K562 (cell line): Measurements from ENCODE around the gene PIGT. TPM values are rescaled to one million over a fixed set of nuclear protein-coding genes. Genes with fewer than 3 reads are reported as not detected.

Experiments
- ATF6 ChIP-seq: sonication (generic); formaldehyde crosslinking; IDR thresholded peaks from 2 replicates; pipeline ENCODE4 v1.4.0; 2020; ENCODE audit warnings: mild to moderate bottlenecking, missing genetic modification reagents
- CBX2 ChIP-seq: fragments of 200-600 bp; sonication (generic); IDR thresholded peaks from one replicate; pipeline ENCODE4 v1.6.1; 2012; ENCODE audit warnings: mild to moderate bottlenecking, low read length, inconsistent platforms; ENCODE audit not compliant: insufficient read depth, poor library complexity, severe bottlenecking
- CBX3 ChIP-seq, 2 experiments: IDR thresholded peaks; 1 replicate in 1 of 2; 2 replicates in 1 of 2; pipeline ENCODE4 v1.6.1; 2012; ENCODE audit warnings: inconsistent platforms in 2 of 2, low read length in 2 of 2, borderline replicate concordance in 1 of 2, control low read depth in 1 of 2
- MAFK ChIP-seq: IDR thresholded peaks from 2 replicates; pipeline ENCODE4 v1.6.1; 2011; ENCODE audit warnings: low read length, improper control_type of control experiment
- NR3C1 ChIP-seq: sonication (generic); formaldehyde crosslinking; IDR thresholded peaks from 2 replicates; pipeline ENCODE4 v1.8.1; 2022; ENCODE audit warnings: missing genetic modification reagents
- SIN3B ChIP-seq: fragments of 450-650 bp; IDR thresholded peaks from 2 replicates; pipeline ENCODE4 v1.6.1; 2017; ENCODE audit warnings: low read depth, mild to moderate bottlenecking, moderate library complexity
- SIX5 ChIP-seq, 2 experiments: IDR thresholded peaks; 2 replicates each; pipeline ENCODE4 v1.6.1; 2011; ENCODE audit warnings: low read length in 2 of 2, borderline replicate concordance in 1 of 2, low read depth in 1 of 2, mild to moderate bottlenecking in 1 of 2, moderate library complexity in 1 of 2; ENCODE audit not compliant: insufficient read depth in 1 of 2
- THAP12 ChIP-seq: fragments of 250-450 bp; sonication (Bioruptor Pico); IDR thresholded peaks from 2 replicates; pipeline ENCODE4 v1.9.0; 2021; ENCODE audit warnings: mild to moderate bottlenecking, inconsistent platforms
- XRCC4 ChIP-seq: IDR thresholded peaks from one replicate; pipeline ENCODE4 v1.6.1; 2011; ENCODE audit not compliant: insufficient read depth, insufficient read length; ENCODE audit errors: extremely low read depth
- ZBTB17 ChIP-seq: fragments of 450-650 bp; formaldehyde crosslinking; IDR thresholded peaks from 2 replicates; pipeline ENCODE4 v1.4.0; 2020; ENCODE audit warnings: mild to moderate bottlenecking
- ZNF143 ChIP-seq: sonication (generic); formaldehyde crosslinking; IDR thresholded peaks from 2 replicates; pipeline ENCODE4 v1.9.0; 2022; ENCODE audit warnings: mild to moderate bottlenecking, missing genetic modification reagents
- ZNF586 ChIP-seq: fragments of 450-650 bp; formaldehyde crosslinking; conservative IDR thresholded peaks from 2 replicates; pipeline ENCODE4 v1.4.0; 2020; ENCODE audit warnings: mild to moderate bottlenecking, moderate library complexity
- ZNF699 ChIP-seq: fragments of 250-450 bp; sonication (Bioruptor Pico); IDR thresholded peaks from 2 replicates; pipeline ENCODE4 v1.8.0; 2021; ENCODE audit warnings: mild to moderate bottlenecking, moderate library complexity; ENCODE audit not compliant: insufficient replicate concordance
- polyA plus RNA-seq, 8 experiments: library from polyadenylated mRNA; depleted of rRNA in 4 of 8; stranded (reverse) in 5 of 8; unstranded in 3 of 8; fragments of >200 nt; fragmentation: Nextera tagmentation in 2 of 8; fragmentation: Illumina TruSeq in 1 of 8; extraction: Ambion mirVana in 2 of 8; extraction: Trizol in 1 of 8; gene quantifications; 2 replicates each; pipeline versions ENCODE4 v1.2.1 to v1.2.3, GENCODE V29; 2011 to 2014; ENCODE audit warnings: inconsistent platforms in 1 of 8, missing spikeins in 1 of 8
- total RNA-seq, 7 experiments: library from RNA; depleted of rRNA in 6 of 7; stranded (reverse); fragments of >200 nt in 6 of 7; fragmentation: Illumina TruSeq in 2 of 7; extraction: Trizol in 2 of 7; gene quantifications; 2 replicates each; pipeline versions ENCODE4 v1.2.1 to v1.2.3, GENCODE V29; 2011 to 2021; ENCODE audit warnings: low replicate concordance in 1 of 7
- TF ChIP-seq, protein P1 (sequence below): fragments of 150-350 bp; conservative IDR thresholded peaks from 2 replicates; pipeline ENCODE4 v1.6.1; 2014; ENCODE audit warnings: low read length
- TF ChIP-seq, protein P2 (sequence below): fragments of 250-450 bp; sonication (Bioruptor Pico); IDR thresholded peaks from 2 replicates; pipeline ENCODE4 v1.5.0; 2021
- TF ChIP-seq, protein P3 (sequence below), 2 experiments: fragments of 450-650 bp in 1 of 2; sonication (generic) in 1 of 2; formaldehyde crosslinking; conservative IDR thresholded peaks; 2 replicates each; pipeline versions ENCODE4 v1.4.0 to v1.8.1; 2020 to 2022; ENCODE audit warnings: mild to moderate bottlenecking in 1 of 2, missing genetic modification reagents in 1 of 2

Gene PIGT
- total and polyA plus RNA-seq, 9 of the 15 experiments (the other 6 are each of a cell fraction or from before 2014, with no cell fraction given) = 14.6 to 108 (median 46.9) TPM

GRCh38 chr20:45436732-45437485 is 21.0 kb downstream of the PIGT start (continued):
- TF ChIP-seq THAP12 (CRISPR knock-in tag) = no peak
- TF ChIP-seq ZNF699 (CRISPR knock-in tag) = no peak
- TF ChIP-seq MAFK = no peak
- TF ChIP-seq, protein P1, sequence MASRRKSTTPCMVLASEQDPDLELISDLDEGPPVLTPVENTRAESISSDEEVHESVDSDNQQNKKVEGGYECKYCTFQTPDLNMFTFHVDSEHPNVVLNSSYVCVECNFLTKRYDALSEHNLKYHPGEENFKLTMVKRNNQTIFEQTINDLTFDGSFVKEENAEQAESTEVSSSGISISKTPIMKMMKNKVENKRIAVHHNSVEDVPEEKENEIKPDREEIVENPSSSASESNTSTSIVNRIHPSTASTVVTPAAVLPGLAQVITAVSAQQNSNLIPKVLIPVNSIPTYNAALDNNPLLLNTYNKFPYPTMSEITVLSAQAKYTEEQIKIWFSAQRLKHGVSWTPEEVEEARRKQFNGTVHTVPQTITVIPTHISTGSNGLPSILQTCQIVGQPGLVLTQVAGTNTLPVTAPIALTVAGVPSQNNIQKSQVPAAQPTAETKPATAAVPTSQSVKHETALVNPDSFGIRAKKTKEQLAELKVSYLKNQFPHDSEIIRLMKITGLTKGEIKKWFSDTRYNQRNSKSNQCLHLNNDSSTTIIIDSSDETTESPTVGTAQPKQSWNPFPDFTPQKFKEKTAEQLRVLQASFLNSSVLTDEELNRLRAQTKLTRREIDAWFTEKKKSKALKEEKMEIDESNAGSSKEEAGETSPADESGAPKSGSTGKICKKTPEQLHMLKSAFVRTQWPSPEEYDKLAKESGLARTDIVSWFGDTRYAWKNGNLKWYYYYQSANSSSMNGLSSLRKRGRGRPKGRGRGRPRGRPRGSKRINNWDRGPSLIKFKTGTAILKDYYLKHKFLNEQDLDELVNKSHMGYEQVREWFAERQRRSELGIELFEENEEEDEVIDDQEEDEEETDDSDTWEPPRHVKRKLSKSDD = no peak
- no peak for TF ChIP-seq CBX3 (IDR thresholded peaks at IDR 0.05; ENCODE audit: borderline replicate concordance in 1 of 2, low read length in 2 of 2)
- TF ChIP-seq SIX5 (IDR thresholded peaks at IDR 0.05; ENCODE audit: borderline replicate concordance in 1 of 2, insufficient read depth in 1 of 2, low read depth in 1 of 2, low read length in 2 of 2) = no peak
- TF ChIP-seq, protein P2, sequence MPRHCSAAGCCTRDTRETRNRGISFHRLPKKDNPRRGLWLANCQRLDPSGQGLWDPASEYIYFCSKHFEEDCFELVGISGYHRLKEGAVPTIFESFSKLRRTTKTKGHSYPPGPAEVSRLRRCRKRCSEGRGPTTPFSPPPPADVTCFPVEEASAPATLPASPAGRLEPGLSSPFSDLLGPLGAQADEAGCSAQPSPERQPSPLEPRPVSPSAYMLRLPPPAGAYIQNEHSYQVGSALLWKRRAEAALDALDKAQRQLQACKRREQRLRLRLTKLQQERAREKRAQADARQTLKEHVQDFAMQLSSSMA (CRISPR knock-in tag) = no peak
- no peak for TF ChIP-seq NR3C1
- TF ChIP-seq SIN3B = no peak
- TF ChIP-seq, protein P3, sequence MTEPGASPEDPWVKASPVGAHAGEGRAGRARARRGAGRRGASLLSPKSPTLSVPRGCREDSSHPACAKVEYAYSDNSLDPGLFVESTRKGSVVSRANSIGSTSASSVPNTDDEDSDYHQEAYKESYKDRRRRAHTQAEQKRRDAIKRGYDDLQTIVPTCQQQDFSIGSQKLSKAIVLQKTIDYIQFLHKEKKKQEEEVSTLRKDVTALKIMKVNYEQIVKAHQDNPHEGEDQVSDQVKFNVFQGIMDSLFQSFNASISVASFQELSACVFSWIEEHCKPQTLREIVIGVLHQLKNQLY (CRISPR knock-in tag; conservative IDR thresholded peaks at IDR 0.05) = no peak
- TF ChIP-seq XRCC4 = no peak
- no peak for TF ChIP-seq ATF6 (CRISPR knock-in tag)
- no peak for TF ChIP-seq CBX2
- TF ChIP-seq ZBTB17 = no peak
- no peak for TF ChIP-seq ZNF586 (CRISPR knock-in tag)
- no peak for TF ChIP-seq ZNF143 (CRISPR knock-in tag)
